ENCODE measurements around the gene OR2Y1.
"Not testable (repeated sequence)": the region's sequence is repeated elsewhere in the genome, so short reads cannot be mapped to it uniquely, and the experiment has no call there.

The OR2Y1 gene

GRCh38 chr5:180739271-180739670, 587 bp downstream of the OR2Y1 start:
- DNase-seq (ENCODE audit: low spot score) = peak; percentile 3

- DNase-seq (ENCODE audit: low spot score) = no peak
Measured at GRCh38 chr5:180736536-180736935, 3.3 kb downstream of the OR2Y1 start.

DNA sequence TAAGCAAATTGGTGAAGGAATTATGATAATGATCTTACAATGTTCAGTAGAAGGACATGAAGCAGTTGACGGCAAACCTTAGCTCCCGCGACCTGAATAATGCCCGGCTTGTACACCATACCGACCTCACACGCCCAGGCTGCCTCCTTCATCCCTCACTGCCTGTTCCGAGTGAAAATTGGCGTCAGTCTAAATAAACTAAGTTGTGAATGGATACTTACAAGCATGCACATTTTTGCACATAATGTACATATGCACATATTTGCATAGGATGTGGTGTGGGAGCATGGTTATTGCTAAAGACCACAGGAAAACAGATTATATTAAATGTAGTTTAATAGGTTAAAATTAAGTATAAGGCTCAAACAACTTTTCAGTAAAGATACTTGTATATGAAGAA, 14.9 kb downstream of the OR2Y1 start:
- DNase-seq (ENCODE audit: low spot score) = no peak

- no peak for DNase-seq (ENCODE audit: low spot score)
Measured at GRCh38 chr5:180723936-180724335, 15.9 kb downstream of the OR2Y1 start.

DNA sequence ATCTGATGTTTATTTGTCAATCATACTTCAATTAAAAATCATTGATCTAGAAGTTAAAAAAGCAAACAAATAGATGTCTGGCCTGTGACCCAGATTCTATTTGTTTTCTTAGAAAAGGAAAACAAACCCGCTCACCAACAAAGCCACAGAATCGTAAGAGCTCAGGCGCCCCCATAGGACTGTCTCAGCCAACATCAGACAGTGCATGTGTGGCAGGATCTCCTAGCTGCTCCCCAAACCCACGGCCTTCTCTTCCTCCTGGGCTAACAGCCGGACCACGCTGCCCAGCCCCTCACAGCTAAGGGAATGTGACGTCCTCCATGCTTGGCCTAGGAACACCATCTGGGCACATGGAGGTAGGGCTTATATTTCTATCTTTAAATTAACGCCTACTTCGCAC, 19.4 kb downstream of the OR2Y1 start:
- no peak for DNase-seq (ENCODE audit: low spot score)

DNA sequence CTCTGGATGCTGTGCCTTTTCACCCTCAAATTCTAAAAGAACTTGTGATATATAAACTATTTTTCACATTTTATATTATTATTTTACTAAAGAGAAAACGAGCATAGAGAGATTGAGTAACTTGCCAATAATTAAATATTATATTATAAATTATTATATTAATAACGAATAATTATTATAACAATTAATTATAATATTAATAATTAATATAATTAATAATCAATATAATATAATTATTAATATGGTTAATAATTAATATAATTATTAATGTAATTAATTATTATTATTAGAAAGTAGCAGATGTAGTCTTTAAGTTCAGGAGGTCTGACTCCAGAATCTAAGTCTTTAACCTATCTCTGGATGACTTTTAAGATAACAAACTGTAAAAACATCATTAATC, 20.1 kb downstream of the OR2Y1 start:
- DNase-seq (ENCODE audit: low spot score) = no peak

- peak; percentile 19 for DNase-seq (ENCODE audit: low spot score)
Measured at GRCh38 chr5:180718810-180719453, 20.9 kb downstream of the OR2Y1 start.

DNA sequence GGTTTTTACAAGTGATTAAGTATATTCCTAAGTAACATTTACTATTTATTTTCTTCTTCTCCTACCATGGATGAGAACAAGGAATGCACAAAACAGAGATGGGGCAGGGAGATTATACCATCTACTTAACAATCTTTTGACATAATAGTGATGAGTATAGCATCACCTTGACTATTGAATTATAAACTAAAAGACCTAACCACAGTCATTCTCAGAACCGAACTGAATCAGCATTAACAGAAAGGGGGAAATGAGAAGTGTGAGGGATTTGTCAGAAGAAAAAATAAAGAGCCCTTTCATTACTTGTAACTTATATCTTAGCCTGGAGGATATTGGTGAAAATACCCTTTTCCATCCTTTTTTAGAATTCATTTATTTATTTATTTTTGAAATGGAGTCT, 21.9 kb downstream of the OR2Y1 start:
- DNase-seq (ENCODE audit: low spot score) = no peak

DNA sequence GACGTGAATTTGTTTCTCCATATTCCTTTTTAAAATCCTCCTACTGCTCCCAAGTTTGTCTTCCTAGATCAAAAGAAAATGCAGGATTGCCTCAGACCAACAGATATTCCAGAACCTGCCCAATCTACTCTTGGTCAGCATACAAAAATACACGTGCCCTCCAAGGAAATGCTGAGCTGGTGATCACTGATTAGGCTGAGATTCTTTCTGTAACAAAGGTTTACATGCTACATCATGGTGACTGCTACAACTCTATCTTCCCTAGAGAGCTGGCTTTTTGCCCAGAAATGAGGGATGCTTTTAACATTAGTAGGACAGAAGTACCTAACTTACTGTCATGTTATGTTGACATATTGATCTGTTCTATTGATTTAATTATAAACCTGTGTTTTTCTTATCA, 35.5 kb downstream of the OR2Y1 start:
- DNase-seq (ENCODE audit: low spot score) = peak; percentile 42

DNA sequence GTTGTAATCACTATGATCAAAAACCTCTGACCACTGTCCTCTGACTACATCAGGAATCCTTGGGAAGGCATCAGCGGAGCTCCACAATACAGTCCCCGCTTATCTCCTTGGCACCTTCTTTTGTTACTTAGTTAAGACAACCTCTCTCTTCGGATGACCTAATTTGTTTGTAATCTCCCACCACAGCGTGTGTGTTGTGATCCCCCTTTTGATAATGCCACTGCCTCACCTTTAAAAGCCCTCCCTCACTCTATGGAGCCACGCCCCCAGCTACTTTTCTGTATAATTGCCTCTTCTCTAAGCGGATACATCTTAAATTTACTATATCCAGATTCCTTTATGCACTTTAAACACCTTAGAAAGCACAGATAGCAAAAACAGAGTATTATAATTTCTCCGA, 35.9 kb downstream of the OR2Y1 start:
- DNase-seq (ENCODE audit: low spot score) = no peak

DNA sequence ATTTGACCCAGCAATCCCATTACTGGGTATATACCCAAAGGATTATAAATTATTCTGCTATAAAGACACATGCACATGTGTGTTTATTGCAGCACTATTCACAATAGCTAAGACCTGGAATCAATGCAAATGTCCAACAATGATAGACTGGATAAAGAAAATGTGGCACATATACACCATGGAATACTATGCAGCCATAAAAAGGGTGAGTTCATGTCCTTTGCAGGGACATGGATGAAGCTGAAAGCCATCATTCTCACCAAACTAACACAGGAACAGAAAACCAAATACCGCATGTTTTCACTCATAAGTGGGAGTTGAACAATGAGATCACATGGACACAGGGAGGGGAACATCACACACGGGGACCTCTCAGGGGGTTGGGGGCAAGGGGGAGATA, 36.5 kb downstream of the OR2Y1 start:
- not testable (repeated sequence) for DNase-seq (ENCODE audit: low spot score)

GRCh38 chr5:180700440-180700839, 39.4 kb downstream of the OR2Y1 start:
- not testable (repeated sequence) for DNase-seq (ENCODE audit: low spot score)

GRCh38 chr5:180699042-180699441, 40.8 kb downstream of the OR2Y1 start:
- DNase-seq (ENCODE audit: low spot score) = no peak

DNA sequence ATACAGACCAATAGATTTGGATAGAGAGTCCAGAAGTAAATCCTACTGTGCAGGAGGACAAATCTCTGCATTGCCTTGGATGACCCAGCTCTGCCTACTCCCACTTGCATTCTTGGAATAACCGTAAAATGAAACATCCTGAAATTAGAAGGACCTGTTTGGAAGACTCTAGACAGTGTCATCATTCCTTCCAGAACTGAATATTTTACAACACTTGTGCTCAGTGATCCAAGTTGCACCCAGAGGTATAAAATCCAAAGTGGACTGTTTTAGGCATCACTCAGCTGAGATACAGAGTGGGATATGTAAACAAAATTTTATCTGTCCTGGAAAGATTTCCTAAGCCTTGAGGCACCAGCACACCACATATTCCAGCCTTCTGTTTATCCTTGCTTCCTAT, 43.7 kb downstream of the OR2Y1 start:
- no peak for DNase-seq (ENCODE audit: low spot score)

GRCh38 chr5:180692429-180692828, 47.4 kb downstream of the OR2Y1 start:
- DNase-seq (ENCODE audit: low spot score) = no peak

GRCh38 chr5:180691046-180691445, 48.8 kb downstream of the OR2Y1 start:
- DNase-seq (ENCODE audit: low spot score) = no peak

GRCh38 chr5:180690562-180690961, 49.3 kb downstream of the OR2Y1 start:
- DNase-seq (ENCODE audit: low spot score) = no peak

- no peak for DNase-seq (ENCODE audit: low spot score)
Measured at GRCh38 chr5:180689775-180690174, 50.1 kb downstream of the OR2Y1 start.

Data from kidney tubule cell (primary cell).